IMR-90 (cell line): ENCODE results near the gene RRAGA. TPM values are rescaled to one million over a fixed set of nuclear protein-coding genes. Genes with fewer than 3 reads are reported as not detected.

Experiments used
- ATAC-seq: fragments of 200-7000 bp; cut with Tn5 transposase; 2 replicates; pipeline ENCODE4 v1.9.1; 2020; ENCODE audit warnings: low read depth, mild to moderate bottlenecking, moderate library complexity
- BruUV-seq: library from RNA; stranded (reverse); fragments of 400-500 nt; replicated peaks from 2 replicates; lab custom pipeline; 2021; lab: Mats Ljungman, UMichigan
- CTCF ChIA-PET: fragments of 300-600 bp; formaldehyde crosslinking; extraction: SDS; loops from one replicate; lab custom pipeline; 2021; ENCODE audit warnings: antibody characterized with exemption; lab: Yijun Ruan, JAX
- POLR2A ChIA-PET: fragments of 300-600 bp; sonication (Branson Sonifier 250); formaldehyde crosslinking; loops from one replicate; lab custom pipeline; 2022; ENCODE audit warnings: antibody characterized with exemption; ENCODE audit not compliant: unreplicated experiment; lab: Charles Lee
- DNase-seq: peaks from one replicate; pipeline ENCODE4 v3.0.0; 2013
- H2AFZ ChIP-seq: replicated peaks from 2 replicates; pipeline ENCODE3; 2013; ENCODE audit warnings: low read length, mild to moderate bottlenecking; ENCODE audit not compliant: poor library complexity
- H2AK5ac ChIP-seq: 2 replicates; pipeline ENCODE4 v1.6.1; 2013; ENCODE audit warnings: low read depth, low read length, inconsistent platforms
- H2AK9ac ChIP-seq: replicated peaks from 2 replicates; pipeline ENCODE3; 2013; ENCODE audit warnings: mild to moderate bottlenecking, low read depth, low read length, moderate library complexity; ENCODE audit not compliant: poor library complexity
- H2BK120ac ChIP-seq: 2 replicates; pipeline ENCODE4 v1.6.1; 2013; ENCODE audit warnings: low read depth, low read length, inconsistent platforms
- H2BK15ac ChIP-seq: 3 replicates; pipeline ENCODE4 v1.6.1; 2013; ENCODE audit warnings: low read depth, low read length, inconsistent platforms
- H2BK20ac ChIP-seq: 2 replicates; pipeline ENCODE4 v1.6.1; 2013; ENCODE audit warnings: low read depth, mild to moderate bottlenecking, inconsistent platforms, low read length, moderate library complexity
- H2BK5ac ChIP-seq: 2 replicates; pipeline ENCODE4 v1.6.1; 2013; ENCODE audit warnings: mild to moderate bottlenecking, low read depth, low read length, inconsistent platforms; ENCODE audit not compliant: poor library complexity, severe bottlenecking
- H3K14ac ChIP-seq: replicated peaks from 2 replicates; pipeline ENCODE4 v1.6.1; 2013; ENCODE audit warnings: low read depth, low read length, inconsistent platforms
- H3K18ac ChIP-seq: 2 replicates; pipeline ENCODE4 v1.6.1; 2013; ENCODE audit warnings: low read depth, low read length, control low read depth
- H3K23ac ChIP-seq: 2 replicates; pipeline ENCODE4 v1.6.1; 2013; ENCODE audit warnings: low read depth, low read length, inconsistent platforms
- H3K27ac ChIP-seq: 2 replicates; pipeline ENCODE4 v1.5.1; 2013; ENCODE audit warnings: mild to moderate bottlenecking, control low read depth, low read length; ENCODE audit not compliant: insufficient read depth
- H3K27me3 ChIP-seq: 2 replicates; pipeline ENCODE4 v1.6.1; 2013; ENCODE audit warnings: low read length; ENCODE audit not compliant: control insufficient read depth, insufficient read depth
- H3K36me3 ChIP-seq: 2 replicates; pipeline ENCODE4 v1.6.1; 2013; ENCODE audit warnings: low read length, mixed read lengths; ENCODE audit not compliant: control insufficient read depth, insufficient read depth
- H3K4ac ChIP-seq: 2 replicates; pipeline ENCODE4 v1.6.1; 2013; ENCODE audit warnings: low read depth, low read length, inconsistent platforms
- H3K4me1 ChIP-seq: 2 replicates; pipeline ENCODE4 v1.6.1; 2013; ENCODE audit warnings: low read length, mixed read lengths; ENCODE audit not compliant: control insufficient read depth, insufficient read depth
- H3K4me2 ChIP-seq: 2 replicates; pipeline ENCODE4 v1.6.1; 2013; ENCODE audit warnings: low read depth, mild to moderate bottlenecking, control low read depth, low read length, moderate library complexity
- H3K4me3 ChIP-seq: 2 replicates; pipeline ENCODE4 v1.5.1; 2013; ENCODE audit warnings: low read depth, mild to moderate bottlenecking, control low read depth, low read length, moderate library complexity; ENCODE audit not compliant: insufficient read depth
- H3K56ac ChIP-seq: 2 replicates; pipeline ENCODE4 v1.6.1; 2013; ENCODE audit warnings: low read length, inconsistent platforms; ENCODE audit not compliant: insufficient read depth; ENCODE audit errors: extremely low read depth
- H3K79me1 ChIP-seq, 2 experiments: 2 replicates each; pipeline ENCODE4 v1.6.1; 2013; ENCODE audit warnings: low read length in 2 of 2, inconsistent platforms in 1 of 2, low read depth in 1 of 2
- H3K9ac ChIP-seq: 2 replicates; pipeline ENCODE4 v1.6.1; 2013; ENCODE audit warnings: low read depth, low read length, control low read depth
- H3K9me1 ChIP-seq: 2 replicates; pipeline ENCODE4 v1.6.1; 2013; ENCODE audit warnings: low read length, inconsistent platforms; ENCODE audit not compliant: insufficient read depth
- H3K9me3 ChIP-seq: 2 replicates; pipeline ENCODE4 v1.6.1; 2013; ENCODE audit warnings: low read length; ENCODE audit not compliant: control insufficient read depth, insufficient read depth
- H4K20me1 ChIP-seq: 2 replicates; pipeline ENCODE4 v1.6.1; 2013; ENCODE audit warnings: low read length, inconsistent platforms; ENCODE audit not compliant: insufficient read depth
- H4K5ac ChIP-seq: 2 replicates; pipeline ENCODE4 v1.6.1; 2013; ENCODE audit warnings: mild to moderate bottlenecking, low read depth, low read length, control low read depth
- H4K8ac ChIP-seq, 2 experiments: 2 replicates each; pipeline ENCODE4 v1.6.1; 2013; ENCODE audit warnings: low read depth in 2 of 2, low read length in 2 of 2, control low read depth in 1 of 2, inconsistent platforms in 1 of 2
- H4K91ac ChIP-seq: 2 replicates; pipeline ENCODE4 v1.6.1; 2013; ENCODE audit warnings: low read depth, low read length, inconsistent platforms; ENCODE audit not compliant: insufficient read depth
- MAFK ChIP-seq: IDR thresholded peaks from 2 replicates; pipeline ENCODE4 v1.6.1; 2012; ENCODE audit warnings: low read depth, low read length, improper control_type of control experiment
- MAZ ChIP-seq: IDR thresholded peaks from 2 replicates; pipeline ENCODE4 v1.6.1; 2012; ENCODE audit warnings: low read depth, mild to moderate bottlenecking, low read length, improper control_type of control experiment, moderate library complexity, borderline replicate concordance
- RAD21 ChIP-seq: IDR thresholded peaks from 2 replicates; pipeline ENCODE4 v1.6.1; 2012; ENCODE audit warnings: low read length, improper control_type of control experiment
- RCOR1 ChIP-seq: IDR thresholded peaks from 2 replicates; pipeline ENCODE4 v1.6.1; 2012; ENCODE audit warnings: mild to moderate bottlenecking, low read length, improper control_type of control experiment; ENCODE audit not compliant: insufficient replicate concordance
- WGBS, 2 experiments: methylation state at CpG; one replicate each; pipeline versions ENCODE4 v1.1.5 to v1.1.7; 2013; ENCODE audit warnings: missing lambda C conversion rate in 2 of 2; ENCODE audit not compliant: insufficient read length in 1 of 2; ENCODE audit errors: extremely low coverage in 2 of 2; 5-methylcytosine and 5-hydroxymethylcytosine counted together
- dilution Hi-C: fragments of 300-500 bp; cut with HindIII; formaldehyde crosslinking; loops from one replicate; pipeline ENCODE4 v1.14.3; 2018; ENCODE audit warnings: low sequenced_read_pairs; ENCODE audit not compliant: unreplicated experiment
- in situ Hi-C: fragments of 300-500 bp; cut with MboI; formaldehyde crosslinking; loops from 3 replicates; pipeline ENCODE4 v1.14.3; 2019; ENCODE audit warnings: low sequenced_read_pairs, inconsistent platforms, mixed read lengths
- intact Hi-C: fragments of 100-400 bp; cut with micrococcal nuclease; formaldehyde crosslinking; loops from 2 replicates; pipeline ENCODE4 v1.10.0; 2022
- polyA plus RNA-seq, 3 experiments: library from polyadenylated mRNA; depleted of rRNA; stranded (reverse); fragments of >200 nt; gene quantifications; 2 replicates each; pipeline ENCODE4 v1.2.3, GENCODE V29; 2012; ENCODE audit warnings: low replicate concordance in 1 of 3
- total RNA-seq: library from RNA; depleted of rRNA; stranded (reverse); fragments of >200 nt; gene quantifications from 2 replicates; pipeline ENCODE4 v1.2.3, GENCODE V29; 2012
- TF ChIP-seq, protein P1 (sequence below): conservative IDR thresholded peaks from 2 replicates; pipeline ENCODE4 v1.5.1; 2012; ENCODE audit warnings: mild to moderate bottlenecking, low read depth, low read length, improper control_type of control experiment

RRAGA gene
- total and polyA plus RNA-seq, 2 of the 4 experiments (the other 2 are of a cell fraction), result 74.7 to 154 TPM

DNA sequence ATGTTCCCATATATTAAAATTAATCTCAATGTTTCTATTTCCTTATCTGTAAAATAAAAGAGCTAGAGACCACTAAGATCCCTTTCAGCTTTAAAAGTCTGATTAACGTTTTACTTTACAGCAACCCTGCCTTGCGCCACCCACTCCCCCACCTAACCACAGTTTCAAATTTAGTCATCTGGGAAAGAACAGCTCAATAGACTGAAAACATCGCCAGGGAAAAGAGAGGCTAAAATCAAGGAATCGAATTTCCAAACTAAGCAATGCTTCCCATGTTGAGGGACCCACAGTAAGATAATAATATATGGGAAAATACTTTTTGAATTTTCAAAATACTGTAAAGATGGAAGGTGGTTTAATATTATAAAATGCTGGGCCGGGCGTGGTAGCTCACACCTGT lies 22.9 kb upstream of the RRAGA start:
- Histone ChIP-seq H2BK15ac (no peak overlapping the region), H3K18ac (no peak overlapping the region), H2AK9ac (no peak overlapping the region), H3K4me2 (no peak overlapping the region), H3K14ac (no peak overlapping the region), H3K36me3 (no peaks in the 10 kb centered on the region), H3K9me3 (peaks cover 4% of the 10 kb centered on the region; the same call in 1 of the 2 replicates), H3K9me1 (no peaks in the 10 kb centered on the region), H2AK5ac (no peak overlapping the region), H2BK20ac (no peak overlapping the region), H4K5ac (no peak overlapping the region), H4K91ac (no peak overlapping the region), H4K20me1 (no peaks in the 10 kb centered on the region), H2BK5ac (no peak overlapping the region), H3K23ac (no peak overlapping the region), H3K9ac (no peak overlapping the region), H3K27ac (no peak overlapping the region), H3K4ac (no peak overlapping the region), H3K4me3 (no peak overlapping the region), H3K27me3 (peaks cover 5% of the 10 kb centered on the region), H2BK120ac (no peak overlapping the region), H3K79me1 (no peaks in the 10 kb centered on the region), H4K8ac (no peak overlapping the region), H3K4me1 (no peaks in the 10 kb centered on the region), H2AFZ (no peak overlapping the region), H3K56ac (no peak overlapping the region)
- TF ChIP-seq, protein P1, sequence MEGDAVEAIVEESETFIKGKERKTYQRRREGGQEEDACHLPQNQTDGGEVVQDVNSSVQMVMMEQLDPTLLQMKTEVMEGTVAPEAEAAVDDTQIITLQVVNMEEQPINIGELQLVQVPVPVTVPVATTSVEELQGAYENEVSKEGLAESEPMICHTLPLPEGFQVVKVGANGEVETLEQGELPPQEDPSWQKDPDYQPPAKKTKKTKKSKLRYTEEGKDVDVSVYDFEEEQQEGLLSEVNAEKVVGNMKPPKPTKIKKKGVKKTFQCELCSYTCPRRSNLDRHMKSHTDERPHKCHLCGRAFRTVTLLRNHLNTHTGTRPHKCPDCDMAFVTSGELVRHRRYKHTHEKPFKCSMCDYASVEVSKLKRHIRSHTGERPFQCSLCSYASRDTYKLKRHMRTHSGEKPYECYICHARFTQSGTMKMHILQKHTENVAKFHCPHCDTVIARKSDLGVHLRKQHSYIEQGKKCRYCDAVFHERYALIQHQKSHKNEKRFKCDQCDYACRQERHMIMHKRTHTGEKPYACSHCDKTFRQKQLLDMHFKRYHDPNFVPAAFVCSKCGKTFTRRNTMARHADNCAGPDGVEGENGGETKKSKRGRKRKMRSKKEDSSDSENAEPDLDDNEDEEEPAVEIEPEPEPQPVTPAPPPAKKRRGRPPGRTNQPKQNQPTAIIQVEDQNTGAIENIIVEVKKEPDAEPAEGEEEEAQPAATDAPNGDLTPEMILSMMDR, result no peak
- TF ChIP-seq RAD21, result no peak
- TF ChIP-seq MAZ, result no peak
- TF ChIP-seq RCOR1, result no peak
- no peak for TF ChIP-seq MAFK
- in situ Hi-C loops, result loop anchor here (5.0 to 25.0 kb wide), 2 partner anchors 769 to 1489 kb away; no protein-coding TSS in a partner anchor
- intact Hi-C loops, result loop anchor here (5.0 to 10.0 kb wide), 2 partner anchors 534 to 1502 kb away; no protein-coding TSS in a partner anchor
- POLR2A ChIA-PET, result no interaction called here
- BruUV-seq, result no TSS peak
- dilution Hi-C loops, result no loop called here
- DNase-seq (no peak), ATAC-seq (no peak)
- WGBS, 2 experiments, result no CpG with 5 or more reads among the region's 6 CpGs
- CTCF ChIA-PET, result interaction anchor here (2.8 kb wide), 1 partner anchor 771 kb away, joined by 9 read pairs; no protein-coding TSS in a partner anchor
